Brain microvascular endothelial cell (primary cell): ENCODE data around the gene KLRD1.
"Not testable (repeated sequence)": the region's sequence is repeated elsewhere in the genome, so short reads cannot be mapped to it uniquely, and the experiment has no call there.

Source experiments
- DNase-seq: peaks from one replicate; pipeline ENCODE4 v3.0.0-alpha.2; 2020
- H3K27ac ChIP-seq: fragments of 250-450 bp; sonication (Bioruptor Pico); 2 replicates; pipeline ENCODE4 v1.5.1; 2020; ENCODE audit warnings: mild to moderate bottlenecking, moderate library complexity
- H3K27me3 ChIP-seq: fragments of 250-450 bp; sonication (Bioruptor Pico); replicated peaks from 2 replicates; pipeline ENCODE4 v1.5.1; 2020; ENCODE audit warnings: mild to moderate bottlenecking
- H3K36me3 ChIP-seq: fragments of 250-450 bp; sonication (Bioruptor Pico); replicated peaks from 2 replicates; pipeline ENCODE4 v1.5.1; 2020; ENCODE audit warnings: mild to moderate bottlenecking
- H3K4me3 ChIP-seq: 2 replicates; pipeline ENCODE4 v1.5.1; 2011; ENCODE audit warnings: low read depth, mild to moderate bottlenecking, control low read depth, low read length, moderate library complexity
- in situ Hi-C: cut with HindIII; loops from 2 replicates; pipeline ENCODE4 v1.10.0; 2017; ENCODE audit warnings: low sequenced_read_pairs, low pct_ligation_motif_present
- TF ChIP-seq, protein P1 (sequence below): IDR thresholded peaks from 2 replicates; pipeline ENCODE4 v1.5.1; 2011; ENCODE audit warnings: low read depth, mild to moderate bottlenecking, moderate library complexity, low read length, control low read depth, inconsistent platforms; ENCODE audit errors: missing control alignments

The KLRD1 gene

GRCh38 chr12:10363914-10364814 is 56.5 kb downstream of the KLRD1 start:
- peak; percentile 36 for DNase-seq
- Histone ChIP-seq H3K36me3 (no peaks in the 10 kb centered on the region), H3K27me3 (no peaks in the 10 kb centered on the region), H3K4me3 (peak overlapping the region; percentile 66), H3K27ac (peak overlapping the region; percentile 91)
- TF ChIP-seq, protein P1, sequence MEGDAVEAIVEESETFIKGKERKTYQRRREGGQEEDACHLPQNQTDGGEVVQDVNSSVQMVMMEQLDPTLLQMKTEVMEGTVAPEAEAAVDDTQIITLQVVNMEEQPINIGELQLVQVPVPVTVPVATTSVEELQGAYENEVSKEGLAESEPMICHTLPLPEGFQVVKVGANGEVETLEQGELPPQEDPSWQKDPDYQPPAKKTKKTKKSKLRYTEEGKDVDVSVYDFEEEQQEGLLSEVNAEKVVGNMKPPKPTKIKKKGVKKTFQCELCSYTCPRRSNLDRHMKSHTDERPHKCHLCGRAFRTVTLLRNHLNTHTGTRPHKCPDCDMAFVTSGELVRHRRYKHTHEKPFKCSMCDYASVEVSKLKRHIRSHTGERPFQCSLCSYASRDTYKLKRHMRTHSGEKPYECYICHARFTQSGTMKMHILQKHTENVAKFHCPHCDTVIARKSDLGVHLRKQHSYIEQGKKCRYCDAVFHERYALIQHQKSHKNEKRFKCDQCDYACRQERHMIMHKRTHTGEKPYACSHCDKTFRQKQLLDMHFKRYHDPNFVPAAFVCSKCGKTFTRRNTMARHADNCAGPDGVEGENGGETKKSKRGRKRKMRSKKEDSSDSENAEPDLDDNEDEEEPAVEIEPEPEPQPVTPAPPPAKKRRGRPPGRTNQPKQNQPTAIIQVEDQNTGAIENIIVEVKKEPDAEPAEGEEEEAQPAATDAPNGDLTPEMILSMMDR: no peak
- in situ Hi-C loops: no loop called here

DNA sequence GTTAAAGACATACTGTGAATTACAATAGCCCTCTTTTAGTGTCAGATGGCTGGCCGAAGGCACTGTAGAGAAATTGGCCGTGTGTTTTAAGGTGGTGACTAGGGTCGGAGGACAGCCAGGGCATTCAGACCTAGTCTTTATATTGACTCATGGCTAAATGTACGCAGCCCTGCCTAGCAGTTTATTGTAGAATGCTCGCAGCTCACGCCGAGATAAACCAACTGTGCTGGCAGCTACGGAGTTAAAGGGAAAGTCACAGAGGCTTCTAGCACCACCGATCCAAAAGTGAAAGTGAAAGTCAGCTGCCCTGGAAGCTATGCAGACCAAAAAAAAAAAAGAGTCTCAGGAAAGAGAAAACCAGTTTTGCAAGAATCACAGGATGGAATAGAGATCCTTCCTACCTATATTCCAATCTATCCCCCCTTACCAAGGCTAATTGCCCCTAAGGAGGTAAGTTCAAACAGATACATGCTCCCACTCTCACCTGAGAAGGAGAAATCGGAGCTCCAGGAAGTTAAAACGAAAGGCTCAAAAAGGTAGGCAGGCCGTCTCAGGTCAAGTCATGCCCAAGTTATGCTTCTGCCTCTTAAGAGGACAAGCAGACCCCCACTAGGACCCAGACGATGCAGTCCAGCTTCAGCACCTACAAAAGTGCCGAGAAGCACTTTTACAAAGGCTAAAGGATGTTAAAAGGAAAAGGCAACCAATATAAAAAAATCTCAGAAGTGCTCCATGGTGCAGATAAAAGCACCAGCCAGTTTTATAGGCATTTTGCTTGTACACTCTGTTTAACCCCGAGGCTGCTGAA is 57.3 kb downstream of the KLRD1 start:
- no peaks in the 10 kb centered on the region for H3K36me3 ChIP-seq
- TF ChIP-seq, protein P1: no peak
- in situ Hi-C loops: no loop called here
- peak; percentile 80 for DNase-seq
- no peaks in the 10 kb centered on the region for H3K27me3 ChIP-seq
- H3K27ac ChIP-seq: peak overlapping the region; percentile 91
- peak overlapping the region; percentile 66 for H3K4me3 ChIP-seq

- no peak for DNase-seq
- in situ Hi-C loops: no loop called here
- Histone ChIP-seq H3K27me3 (no peaks in the 10 kb centered on the region), H3K36me3 (no peaks in the 10 kb centered on the region), H3K27ac (no peak overlapping the region), H3K4me3 (peak overlapping the region; percentile 66)
- TF ChIP-seq, protein P1: peak; percentile 54
These were observed 58.2 kb downstream of the KLRD1 start for GRCh38 chr12:10365696-10366405.

DNA sequence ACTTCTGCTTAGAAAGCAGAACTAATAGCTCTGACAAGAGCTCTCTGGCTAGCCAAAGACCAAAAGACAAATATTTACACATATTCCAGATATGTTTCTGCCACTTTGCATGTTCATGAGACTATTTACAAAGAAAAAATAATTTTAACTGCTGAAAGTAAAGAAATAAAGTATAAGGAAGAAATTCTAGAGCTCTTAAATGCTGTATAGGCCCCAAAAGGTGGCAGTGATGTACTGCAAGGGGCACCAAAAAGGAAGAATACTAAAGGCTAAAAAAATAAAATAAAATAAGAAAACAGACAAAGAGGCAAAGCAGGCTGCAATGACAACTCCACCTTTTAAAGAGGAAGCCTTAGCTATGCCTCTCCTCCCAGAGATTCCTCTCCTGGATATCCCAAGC is 59.2 kb downstream of the KLRD1 start:
- in situ Hi-C loops: no loop called here
- H3K27me3 ChIP-seq: no peaks in the 10 kb centered on the region
- no peak overlapping the region for H3K4me3 ChIP-seq
- H3K27ac ChIP-seq: no peak overlapping the region
- no peaks in the 10 kb centered on the region for H3K36me3 ChIP-seq
- no peak for DNase-seq
- TF ChIP-seq, protein P1: peak; percentile 33

GRCh38 chr12:10367714-10368113 is 60.0 kb downstream of the KLRD1 start:
- H3K27ac ChIP-seq, H3K4me3 ChIP-seq, H3K27me3 ChIP-seq, DNase-seq, H3K36me3 ChIP-seq, in situ Hi-C loops: not testable (repeated sequence)
